Renal cortical epithelial cell (primary cell): ENCODE measurements around the gene CDH12. TPM values are rescaled to one million over a fixed set of nuclear protein-coding genes. Genes with fewer than 3 reads are reported as not detected.
"Not testable (repeated sequence)": the region's sequence is repeated elsewhere in the genome, so short reads cannot be mapped to it uniquely, and the experiment has no call there.

Source experiments
- DNase-seq: peaks from one replicate; pipeline ENCODE4 v3.0.0-alpha.2; 2011; ENCODE audit warnings: low read depth
- total RNA-seq: library from RNA; depleted of rRNA; stranded (reverse); fragments of >200 nt; gene quantifications from 2 replicates; pipeline ENCODE4 v1.2.3, GENCODE V29; 2014

The CDH12 gene
- total RNA-seq, 1 donor from 2014 or later = not detected

DNA sequence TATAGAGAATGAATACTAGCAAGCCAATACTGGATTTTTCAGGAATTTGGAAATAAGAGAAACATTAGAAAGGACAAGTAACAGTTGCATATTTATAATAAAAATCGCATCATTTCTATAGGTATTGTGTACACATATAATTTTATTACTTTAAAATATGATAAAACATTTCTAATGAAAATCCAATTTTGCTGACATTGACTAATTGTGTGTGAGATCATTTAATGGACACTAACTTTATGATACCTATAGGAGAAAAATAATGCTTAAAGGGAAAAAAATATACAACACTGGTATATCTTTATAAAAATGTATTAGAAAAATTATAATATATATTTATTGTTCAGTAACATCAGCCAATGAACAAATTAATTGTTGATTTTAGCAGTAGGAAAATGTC lies 557.3 kb downstream of the CDH12 start:
- no peak for DNase-seq

DNA sequence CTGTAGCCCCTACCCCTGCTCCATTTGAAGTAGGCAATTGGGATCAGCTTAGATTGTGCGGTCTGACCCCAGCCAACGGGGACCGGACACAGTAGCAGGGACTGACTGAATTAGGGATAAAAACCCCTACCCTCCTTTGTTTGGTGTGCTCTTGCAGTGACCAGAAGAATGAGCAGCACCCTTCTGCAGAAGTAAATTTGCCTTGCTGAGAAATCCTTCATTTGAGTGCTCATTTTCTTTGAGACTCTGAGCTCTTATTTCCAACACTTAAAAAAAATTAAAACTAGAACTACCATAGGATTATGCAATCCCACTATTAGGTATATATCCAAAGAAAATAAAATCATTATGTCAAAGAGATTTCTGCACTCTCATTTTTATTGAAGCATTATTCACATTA lies 560.0 kb downstream of the CDH12 start:
- no peak for DNase-seq

DNA sequence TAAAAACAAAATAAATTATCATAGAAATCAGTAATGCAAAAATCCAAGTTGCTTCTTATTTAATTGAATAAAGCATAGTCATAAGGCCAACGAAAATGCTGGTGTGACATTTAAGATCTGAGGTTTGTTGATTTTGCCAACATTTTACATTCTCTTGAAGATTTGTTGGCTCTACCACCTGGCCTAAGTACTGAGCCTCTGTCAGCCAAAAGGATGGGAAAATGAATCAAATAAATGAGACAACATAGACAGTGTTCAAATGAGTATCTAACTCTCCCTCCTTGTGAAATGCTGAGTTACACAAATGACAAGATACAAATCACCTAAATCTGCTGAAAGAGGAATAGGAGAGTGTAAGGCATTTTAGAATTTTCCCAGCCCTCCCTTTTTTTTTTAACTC lies 575.0 kb downstream of the CDH12 start:
- no peak for DNase-seq

DNA sequence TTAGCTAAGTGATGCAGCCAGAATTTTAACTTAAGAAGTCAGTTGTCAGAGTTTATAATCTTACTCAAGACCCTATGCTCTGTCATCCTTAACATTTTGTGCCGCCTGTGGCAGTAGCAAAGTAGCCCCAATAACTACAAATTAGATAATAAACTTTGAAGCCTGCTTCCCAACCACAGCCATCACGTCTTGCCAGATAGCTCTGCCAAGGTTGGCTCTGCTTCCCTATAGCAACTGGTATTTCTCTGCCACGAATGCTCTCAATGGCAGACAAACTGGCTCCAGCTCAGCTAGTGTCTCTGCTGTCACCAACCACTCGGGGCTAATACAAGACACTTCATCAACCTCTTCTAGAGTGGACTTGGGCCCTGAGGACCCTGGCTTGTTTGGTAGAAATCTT lies 576.1 kb downstream of the CDH12 start:
- DNase-seq = peak; percentile 31

DNA sequence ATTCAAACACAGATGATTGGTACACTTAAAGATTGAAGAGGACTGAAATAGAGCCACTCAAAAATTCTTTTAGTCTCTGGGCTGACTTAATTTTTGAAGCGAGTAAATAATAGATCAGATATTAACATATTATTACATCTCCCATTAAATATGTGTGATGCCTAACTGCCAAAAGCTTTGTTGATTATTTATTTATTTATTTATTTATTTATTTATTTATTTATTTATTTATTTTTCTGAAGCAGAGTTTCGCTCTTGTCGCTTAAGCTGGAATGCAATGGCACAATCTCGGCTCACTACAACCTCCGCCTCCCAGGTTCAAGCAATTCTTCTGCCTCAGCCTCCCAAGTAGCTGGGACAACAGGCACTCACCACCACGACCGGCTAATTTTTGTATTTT lies 587.3 kb downstream of the CDH12 start:
- not testable (repeated sequence) for DNase-seq

DNA sequence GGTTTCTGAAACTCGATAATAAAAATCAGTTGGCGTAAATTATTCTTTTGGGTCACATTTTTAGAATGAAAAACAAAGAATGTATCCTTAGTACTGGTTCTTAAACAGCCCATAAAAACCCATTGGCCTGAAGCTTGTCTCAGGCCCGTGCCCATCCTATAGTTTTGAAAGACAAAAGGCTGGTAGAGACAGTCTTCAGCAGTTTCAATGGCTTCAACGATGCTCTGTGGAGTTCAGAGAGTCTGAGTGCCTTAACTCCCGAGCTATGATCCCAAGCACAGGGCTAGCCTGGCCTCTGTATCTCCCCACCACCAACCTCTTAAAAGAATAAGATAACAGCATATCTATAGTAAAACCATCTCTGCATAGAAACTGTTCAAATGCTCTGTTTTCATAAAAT lies 595.0 kb downstream of the CDH12 start:
- no peak for DNase-seq

DNA sequence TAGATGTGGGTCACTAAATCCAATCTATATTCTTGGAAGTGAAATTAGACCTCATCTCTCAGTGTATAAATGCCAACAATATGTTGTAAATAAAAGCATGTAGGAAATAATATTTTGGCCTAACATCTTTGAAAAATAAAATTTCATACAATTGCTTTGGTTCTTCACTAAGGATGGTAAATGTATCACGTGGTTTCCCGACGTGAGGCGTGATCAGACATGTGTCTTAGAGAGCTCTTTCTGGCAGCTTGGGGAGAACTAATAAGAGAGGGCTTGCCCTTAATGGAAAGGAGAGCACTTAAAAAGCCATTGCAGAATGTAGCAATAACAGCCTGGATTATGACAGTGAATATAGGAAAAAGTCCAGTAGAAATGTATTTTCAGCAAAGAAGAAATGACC lies 602.6 kb downstream of the CDH12 start:
- no peak for DNase-seq

DNA sequence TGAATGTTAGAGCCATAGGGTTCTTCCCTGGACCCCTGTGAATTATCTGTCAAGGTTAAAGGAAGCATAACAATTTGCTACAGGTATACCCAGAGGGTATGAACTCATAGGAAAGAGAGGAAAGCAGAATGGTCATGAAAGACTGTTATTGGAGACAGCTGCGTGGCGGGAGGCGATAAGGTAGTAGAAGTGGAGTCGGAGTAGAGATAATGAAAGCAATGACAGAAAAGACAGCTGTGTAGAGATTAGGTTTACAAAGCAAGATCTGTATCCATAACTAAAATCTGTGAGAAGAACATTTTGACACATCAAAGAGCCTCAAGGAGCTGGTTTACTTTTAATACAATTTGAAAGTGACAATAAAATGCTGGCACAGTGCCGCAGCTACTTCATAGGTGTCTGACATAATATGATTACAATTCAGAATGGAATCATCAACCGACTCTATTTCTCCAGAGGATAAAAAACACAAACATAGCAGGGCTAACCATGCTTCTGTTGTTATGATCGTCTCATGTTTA lies 603.9 kb downstream of the CDH12 start:
- DNase-seq = no peak

DNA sequence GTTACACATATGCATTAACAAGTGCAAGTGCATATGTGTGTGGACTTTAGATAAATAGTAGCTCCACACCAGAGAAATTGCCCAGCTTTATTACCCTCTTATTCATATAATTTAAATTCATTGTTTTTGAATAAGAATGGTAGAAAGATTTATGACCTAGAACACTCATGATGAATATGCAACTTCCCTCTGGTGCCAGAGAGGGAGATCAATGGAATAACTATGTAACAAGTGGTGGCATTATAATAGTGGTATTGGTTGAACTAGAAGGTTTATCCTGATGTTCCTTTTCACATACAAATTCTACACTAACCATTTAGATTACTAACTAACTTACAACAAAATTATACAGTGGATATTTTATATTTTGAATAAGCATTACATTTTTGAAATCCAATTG lies 607.4 kb downstream of the CDH12 start:
- DNase-seq = no peak

DNA sequence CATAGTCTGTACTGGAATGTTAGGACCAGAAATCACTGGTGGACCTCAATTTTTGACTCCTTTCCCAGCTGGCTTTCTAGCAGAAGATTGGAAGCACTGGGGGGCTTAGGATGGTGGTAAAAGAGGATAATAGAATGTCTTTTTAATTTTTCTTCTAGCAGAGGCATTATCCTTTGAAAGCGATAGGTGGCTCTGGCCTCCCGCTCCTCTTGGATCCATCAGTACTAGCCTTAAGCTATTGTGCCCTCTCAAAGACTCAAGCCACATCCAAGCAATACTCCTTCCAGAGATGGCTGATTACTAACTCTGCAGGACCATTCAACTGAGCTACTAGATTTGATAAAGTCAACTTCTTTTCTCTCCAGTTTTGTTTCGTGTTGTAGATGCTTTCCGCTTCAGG lies 610.6 kb downstream of the CDH12 start:
- no peak for DNase-seq

DNA sequence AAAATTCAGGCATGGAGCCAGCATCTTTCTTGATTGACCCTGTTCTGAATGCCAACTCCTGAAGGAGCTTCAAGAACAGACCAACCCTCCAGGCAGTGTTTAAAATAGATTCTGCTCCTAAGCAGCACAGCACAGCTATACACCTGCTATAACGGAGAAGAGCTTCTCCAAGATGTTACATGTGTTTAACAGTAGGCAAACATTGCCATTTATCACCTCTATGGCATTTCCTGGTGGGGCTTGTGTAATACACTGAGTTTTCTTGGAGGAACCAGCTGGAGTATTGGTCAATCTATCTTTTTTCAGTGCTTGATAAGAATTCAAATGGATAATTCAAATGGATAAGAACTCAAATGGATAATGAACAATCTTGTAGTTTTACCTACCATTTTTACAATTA lies 615.1 kb downstream of the CDH12 start:
- DNase-seq = no peak

DNA sequence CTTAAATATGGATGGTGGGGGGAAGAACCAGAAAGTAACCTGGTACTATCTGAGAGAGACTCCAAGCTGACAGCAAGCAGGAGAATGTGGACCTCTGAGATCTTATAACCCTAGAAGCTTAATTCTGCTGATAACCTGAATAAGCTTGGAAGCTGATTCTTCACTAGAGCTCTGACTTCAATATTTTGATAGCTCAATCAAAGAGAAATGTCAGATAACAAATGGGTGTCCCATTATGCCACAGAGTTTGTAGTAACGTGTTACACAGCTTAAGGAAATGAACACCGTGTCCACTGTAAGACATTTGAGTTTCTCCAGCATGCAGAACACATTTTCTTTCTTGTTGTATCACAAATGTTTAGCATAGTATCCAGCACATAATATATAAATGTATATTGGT lies 626.7 kb downstream of the CDH12 start:
- DNase-seq = no peak

DNA sequence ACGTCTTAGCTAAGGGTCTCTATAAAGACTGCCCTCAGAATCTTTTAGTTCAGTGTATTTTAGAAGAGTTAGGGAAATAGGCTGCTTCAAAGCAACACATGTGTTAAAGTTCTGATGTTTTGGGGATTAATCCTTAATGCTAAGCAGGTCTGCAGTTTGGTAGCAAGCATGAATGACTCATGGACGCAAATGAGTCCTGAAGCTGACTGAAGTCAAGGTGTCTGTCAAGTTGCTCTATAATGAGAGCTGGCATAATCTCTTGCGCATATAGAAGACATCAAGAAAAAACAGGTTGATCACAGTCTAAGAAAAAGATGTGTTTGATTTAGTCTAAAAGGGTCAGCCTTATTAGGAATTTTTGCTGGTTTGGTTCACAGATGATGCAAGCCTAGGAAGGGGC lies 630.1 kb downstream of the CDH12 start:
- no peak for DNase-seq

DNA sequence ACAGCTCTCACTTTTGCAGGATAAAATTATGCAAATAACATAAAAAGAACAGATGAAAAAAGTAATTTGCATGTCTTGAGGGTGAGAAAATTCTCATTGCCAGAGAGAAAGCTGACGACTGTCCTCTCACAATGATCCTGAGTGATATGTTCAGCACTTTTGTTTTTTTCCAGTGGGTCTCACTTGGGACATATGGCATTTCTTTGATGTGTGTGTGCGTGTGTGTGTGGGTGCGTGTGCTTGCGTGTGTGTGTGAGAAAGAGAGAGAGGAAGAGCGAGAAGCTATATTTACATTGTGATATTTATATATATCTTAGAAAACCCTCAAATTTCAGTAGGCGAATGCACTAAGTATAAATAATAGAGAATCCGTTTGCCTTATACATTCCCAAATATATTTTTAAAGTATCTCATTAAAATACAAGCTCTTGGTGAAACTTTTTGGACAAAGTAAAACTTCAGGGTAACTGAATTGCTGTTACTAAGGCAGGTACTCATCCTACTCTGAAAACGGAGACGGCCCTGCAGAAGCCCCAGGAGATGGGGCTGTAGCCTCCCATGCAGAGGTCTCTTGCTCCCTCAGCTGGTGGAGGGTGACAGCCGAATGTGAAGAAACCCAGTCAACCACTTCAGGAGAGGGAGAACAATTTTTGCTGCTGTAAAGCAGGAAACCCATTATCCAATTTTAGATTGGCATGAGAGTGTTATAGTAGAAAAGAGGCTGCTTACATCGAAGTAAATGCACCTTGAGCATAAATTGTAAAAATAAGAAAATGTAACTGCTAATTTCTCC lies 639.2 kb downstream of the CDH12 start:
- not testable (repeated sequence) for DNase-seq

DNA sequence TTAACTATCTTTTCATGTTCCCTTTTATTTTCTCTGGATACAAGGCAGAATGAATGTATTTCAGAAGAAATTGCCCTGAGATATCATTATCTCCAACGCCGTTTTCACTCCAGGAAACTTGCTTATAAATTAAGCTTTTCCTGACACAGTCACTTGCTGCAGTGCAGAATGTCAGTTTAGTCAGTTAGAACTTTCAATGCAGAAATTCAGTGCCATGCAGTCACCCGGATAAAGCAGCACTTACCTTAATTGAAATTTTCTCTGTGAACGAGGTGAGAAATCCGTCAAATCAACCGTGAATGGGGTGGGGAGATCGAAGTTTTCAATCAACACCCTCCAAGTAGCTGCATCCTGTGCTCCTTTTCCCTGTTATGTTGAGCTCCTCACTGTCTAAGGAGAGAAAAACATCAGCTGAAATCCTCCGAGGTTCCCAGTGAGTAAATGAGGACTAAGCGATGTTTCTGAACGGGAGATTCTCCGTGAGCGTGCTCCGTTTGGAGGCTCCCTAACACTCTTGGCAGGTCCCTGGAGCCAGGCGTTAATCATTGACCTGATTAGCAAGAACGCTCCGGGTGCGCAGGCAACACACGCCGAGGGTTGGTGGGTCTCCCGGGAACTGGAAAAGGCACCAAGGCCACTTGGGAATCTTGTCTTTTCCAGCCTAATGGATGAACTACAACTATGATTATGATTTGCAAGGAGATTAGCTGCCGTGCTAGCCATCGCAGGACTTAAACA lies 640.7 kb downstream of the CDH12 start:
- peak; percentile 40 for DNase-seq

DNA sequence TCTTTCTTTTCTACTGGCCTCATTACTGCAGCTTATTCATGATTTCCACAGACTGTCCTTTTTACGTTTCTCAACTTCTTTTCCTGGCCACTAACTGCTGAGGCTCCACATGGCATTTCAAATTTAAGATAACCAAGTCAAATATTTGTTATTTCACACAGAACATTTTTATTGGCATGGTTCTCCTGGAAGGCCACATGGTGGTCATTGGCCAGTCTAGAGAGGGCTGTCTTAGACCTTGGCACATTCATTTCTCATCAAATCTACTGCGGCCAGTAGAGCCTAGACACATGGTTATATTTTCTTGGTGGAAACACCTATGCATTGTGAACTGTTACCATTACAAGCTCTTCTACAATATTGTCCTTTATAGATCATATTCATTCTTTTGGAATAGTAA lies 644.7 kb downstream of the CDH12 start:
- DNase-seq = not testable (repeated sequence)

DNA sequence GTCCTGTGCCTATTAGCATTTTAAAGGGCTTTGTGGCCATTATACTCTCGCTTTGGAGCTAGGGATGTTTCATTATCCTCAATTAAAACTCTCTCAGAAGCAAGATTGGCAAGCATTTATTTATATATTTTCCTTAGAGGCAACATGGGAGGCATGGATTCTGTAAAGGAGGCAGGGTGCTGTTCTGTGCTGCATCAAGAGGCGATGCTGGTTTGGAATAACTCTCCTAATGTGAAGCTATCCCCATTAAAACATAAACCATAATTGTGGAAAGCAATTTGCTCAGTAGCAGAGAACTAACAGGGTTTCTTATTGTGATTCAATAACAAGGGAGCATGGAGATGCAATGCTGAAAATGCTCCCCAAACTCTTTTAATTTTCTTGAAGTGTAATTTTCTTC lies 664.5 kb downstream of the CDH12 start:
- not testable (repeated sequence) for DNase-seq

DNA sequence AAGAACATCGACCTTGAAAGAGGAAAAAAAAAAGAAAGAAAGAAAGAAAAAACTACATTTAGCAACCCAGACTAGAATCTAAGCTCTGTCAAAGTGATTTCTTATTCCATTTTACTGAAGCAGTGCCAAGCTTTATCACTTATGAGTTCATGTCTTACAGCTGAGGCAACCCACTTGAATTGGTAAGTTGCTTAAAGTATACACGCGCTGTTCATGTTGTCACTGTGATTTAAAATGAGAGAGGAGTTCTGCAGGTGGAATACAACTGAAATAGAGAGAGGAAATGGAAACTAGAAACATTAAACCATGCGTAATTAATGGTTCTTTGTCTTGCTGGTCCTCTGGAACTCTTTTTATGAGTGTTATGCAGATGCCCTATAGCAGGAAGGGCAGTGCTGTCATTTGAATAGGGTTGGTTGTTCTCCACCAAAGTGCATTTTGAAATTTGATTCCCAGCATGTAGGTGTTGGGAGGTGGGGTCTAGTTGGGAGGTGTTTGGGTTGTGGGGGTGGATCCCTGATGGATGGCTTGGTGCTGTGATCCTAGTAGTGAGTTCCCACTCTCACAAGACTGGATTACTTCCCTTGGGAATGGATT lies 665.4 kb downstream of the CDH12 start:
- DNase-seq = not testable (repeated sequence)

DNA sequence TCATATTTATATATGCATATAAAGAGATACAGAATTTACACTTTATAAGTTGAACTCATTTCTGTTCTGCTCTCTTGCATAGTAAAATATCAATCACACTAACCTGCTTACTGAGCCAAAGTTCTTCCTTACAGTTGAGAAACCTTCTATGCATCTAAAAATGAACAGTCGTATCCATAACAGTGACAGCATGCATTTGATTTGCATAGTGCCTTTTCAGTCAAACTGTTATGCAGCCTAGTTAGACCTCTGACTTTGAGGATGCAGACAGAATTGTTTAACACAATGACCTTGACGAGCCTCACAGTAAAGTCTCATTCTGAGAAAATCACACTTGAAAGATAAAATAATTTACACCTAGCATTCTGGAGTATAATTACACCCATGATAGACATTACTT lies 683.9 kb downstream of the CDH12 start:
- DNase-seq = not testable (repeated sequence)

DNA sequence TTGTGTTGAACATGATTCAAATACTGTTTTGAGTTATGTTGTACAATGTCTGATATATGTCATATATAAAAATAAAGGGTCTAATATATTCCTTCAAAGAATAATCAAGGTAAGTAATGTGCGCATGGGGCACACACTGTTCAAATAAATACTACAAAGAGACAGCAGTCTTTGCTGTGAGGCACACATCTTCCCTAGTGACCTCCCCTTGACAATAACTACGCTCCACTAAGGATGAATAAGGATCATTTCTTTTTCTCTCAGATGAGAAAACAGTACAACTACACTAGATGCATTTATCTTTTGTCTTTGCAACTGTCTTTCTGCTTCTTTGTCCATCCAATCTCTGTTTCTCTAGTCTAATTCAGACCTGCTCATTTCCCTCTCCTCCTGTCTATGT lies 684.4 kb downstream of the CDH12 start:
- DNase-seq = not testable (repeated sequence)

DNA sequence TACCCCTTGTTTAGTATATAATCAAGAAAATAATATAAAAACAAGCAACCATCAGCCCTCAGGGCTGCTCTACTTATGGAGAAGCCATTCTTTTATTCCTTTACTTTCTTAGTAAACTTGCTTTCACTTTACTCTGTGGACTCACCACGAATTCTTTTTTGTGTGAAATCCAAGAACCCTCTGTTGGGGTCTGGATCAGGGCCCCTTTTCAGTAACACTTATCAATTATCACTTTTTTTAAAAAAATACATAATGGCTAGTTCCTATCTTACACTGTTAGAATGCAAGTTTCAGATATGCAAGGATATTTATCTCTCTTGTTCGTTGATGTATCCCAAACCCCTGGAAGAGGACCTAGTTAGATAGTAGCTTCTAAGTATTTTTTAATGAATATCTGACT lies 687.2 kb downstream of the CDH12 start:
- not testable (repeated sequence) for DNase-seq

DNA sequence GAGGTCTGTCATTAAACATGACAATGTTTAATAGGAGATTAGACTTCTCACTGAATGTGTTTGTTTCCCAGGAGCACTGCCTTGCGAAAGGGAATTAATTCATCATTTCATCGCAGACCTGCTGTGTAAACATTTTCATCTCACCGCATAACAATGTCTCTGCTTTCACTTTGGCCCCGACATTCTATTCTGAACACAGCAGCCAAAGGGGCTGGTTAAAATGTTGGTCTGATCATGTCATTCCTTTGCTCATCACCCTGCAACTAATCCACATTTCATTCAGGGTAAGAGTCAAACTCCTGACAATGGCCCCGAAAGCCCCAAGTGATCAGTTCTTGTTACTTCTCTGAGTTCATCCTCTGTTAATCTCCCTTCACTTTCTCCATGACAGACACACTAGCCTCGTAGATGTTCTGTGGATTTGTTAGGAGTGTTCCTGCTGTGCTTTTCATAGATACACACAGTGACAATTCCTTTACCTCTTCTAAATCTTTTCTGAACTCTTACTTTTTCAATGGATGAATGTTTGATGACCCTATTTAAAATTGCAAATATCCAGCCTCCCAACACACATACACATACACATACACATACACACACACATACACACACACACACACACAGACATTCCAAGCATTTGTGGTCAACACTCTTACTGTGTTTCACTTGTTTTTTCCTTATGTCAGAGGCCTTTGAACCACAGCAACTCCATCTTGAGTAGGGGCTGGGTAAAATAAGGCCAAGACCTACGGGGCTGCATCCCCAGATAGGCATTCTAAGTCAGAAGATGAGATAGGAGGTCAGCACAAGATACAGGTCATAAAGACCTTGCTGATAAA lies 688.0 kb downstream of the CDH12 start:
- not testable (repeated sequence) for DNase-seq
